GM12878 (cell line): Measurements from ENCODE around the gene SYS1. TPM values are rescaled to one million over a fixed set of nuclear protein-coding genes. Genes with fewer than 3 reads are reported as not detected.
A peak's percentile ranks its signal among the peaks of the same experiment; 100 is the strongest.

Experiments used
- ATAC-seq: fragments of 200-7000 bp; cut with Tn5 transposase; 3 replicates; pipeline ENCODE4 v1.9.1; 2020; ENCODE audit warnings: mild to moderate bottlenecking, moderate library complexity
- BruUV-seq: library from RNA; stranded (reverse); fragments of 400-500 nt; replicated peaks from 2 replicates; lab custom pipeline; 2021; lab: Mats Ljungman, UMichigan
- CTCF ChIA-PET: fragments of 300-600 bp; sonication (Branson Sonifier 250); formaldehyde crosslinking; extraction: SDS; loops from one replicate; lab custom pipeline; 2021; ENCODE audit warnings: inconsistent platforms; lab: Yijun Ruan, JAX
- POLR2A ChIA-PET: fragments of 350-600 bp; formaldehyde crosslinking; extraction: SDS; loops from one replicate; lab custom pipeline; 2021; ENCODE audit warnings: inconsistent platforms; lab: Charles Lee
- RAD21 ChIA-PET: fragments of 300-600 bp; sonication (Branson Sonifier 250); formaldehyde crosslinking; loops from one replicate; lab custom pipeline; 2023; ENCODE audit warnings: antibody characterized with exemption; ENCODE audit not compliant: unreplicated experiment; lab: Charles Lee
- SMC1A ChIA-PET: fragments of 300-600 bp; sonication (Branson Sonifier 250); formaldehyde crosslinking; loops from one replicate; lab custom pipeline; 2023; ENCODE audit not compliant: unreplicated experiment, uncharacterized antibody; lab: Charles Lee
- DNase-seq: peaks from one replicate; pipeline ENCODE4 v3.0.0-alpha.2; 2011; ENCODE audit warnings: low read depth, low spot score
- FAIRE-seq: peaks from 3 replicates; lab custom pipeline; 2011; peaks lifted over from hg19 to GRCh38; lab: Jason Lieb, UNC
- H2AFZ ChIP-seq: 2 replicates; pipeline ENCODE4 v1.6.0; 2011; ENCODE audit warnings: low read depth, low read length, control low read depth; ENCODE audit not compliant: control insufficient read depth
- H3K27ac ChIP-seq: 2 replicates; pipeline ENCODE4 v1.5.1; 2011; ENCODE audit warnings: control low read depth; ENCODE audit not compliant: control insufficient read depth, insufficient read depth
- H3K27me3 ChIP-seq, 2 experiments: replicated peaks in 1 of 2; 2 replicates each; pipeline versions ENCODE4 v1.6.0 to v1.6.1; 2011; ENCODE audit warnings: low read length in 1 of 2; ENCODE audit not compliant: control insufficient read depth in 2 of 2, insufficient read depth in 2 of 2
- H3K36me3 ChIP-seq, 2 experiments: 2 replicates each; pipeline ENCODE4 v1.5.1; 2011; ENCODE audit warnings: low read length in 1 of 2; ENCODE audit not compliant: control insufficient read depth in 2 of 2, insufficient read depth in 2 of 2
- H3K4me1 ChIP-seq: 2 replicates; pipeline ENCODE4 v1.6.1; 2011; ENCODE audit warnings: mild to moderate bottlenecking, low read length, moderate library complexity, mixed read lengths; ENCODE audit not compliant: control insufficient read depth, insufficient read depth
- H3K4me2 ChIP-seq: 2 replicates; pipeline ENCODE4 v1.6.0; 2011; ENCODE audit warnings: control low read depth; ENCODE audit not compliant: control insufficient read depth, insufficient read depth
- H3K4me3 ChIP-seq: fragments of 200-600 bp; sonication (generic); 2 replicates; pipeline ENCODE4 v1.5.1; 2016
- H3K79me2 ChIP-seq: 2 replicates; pipeline ENCODE4 v1.6.0; 2011; ENCODE audit warnings: low read length; ENCODE audit not compliant: control insufficient read depth, insufficient read depth
- H3K9ac ChIP-seq: 2 replicates; pipeline ENCODE4 v1.8.0; 2011; ENCODE audit warnings: low read length, control low read depth, mixed read lengths; ENCODE audit not compliant: control insufficient read depth, insufficient read depth
- H3K9me3 ChIP-seq: replicated peaks from 3 replicates; pipeline ENCODE4 v1.5.1; 2011; ENCODE audit warnings: mild to moderate bottlenecking, low read length; ENCODE audit not compliant: control insufficient read depth, insufficient read depth
- H4K20me1 ChIP-seq: 2 replicates; pipeline ENCODE4 v1.6.0; 2011; ENCODE audit not compliant: control insufficient read depth, insufficient read depth
- NBN ChIP-seq: fragments of 450-650 bp; IDR thresholded peaks from 2 replicates; pipeline ENCODE4 v1.6.1; 2016
- POLR2A ChIP-seq: IDR thresholded peaks from 2 replicates; pipeline ENCODE4 v1.6.1; 2011; ENCODE audit warnings: low read depth, mild to moderate bottlenecking, low read length
- RAD51 ChIP-seq: fragments of 450-650 bp; IDR thresholded peaks from 2 replicates; pipeline ENCODE4 v1.6.1; 2016; ENCODE audit warnings: moderate library complexity, mild to moderate bottlenecking, inconsistent platforms
- RELB ChIP-seq: fragments of 450-650 bp; IDR thresholded peaks from 2 replicates; pipeline ENCODE4 v1.6.1; 2017; ENCODE audit warnings: low read depth, mild to moderate bottlenecking, moderate library complexity
- SIN3A ChIP-seq: IDR thresholded peaks from 2 replicates; pipeline ENCODE4 v1.6.1; 2012; ENCODE audit warnings: low read depth, low read length, improper control_type of control experiment
- SIX5 ChIP-seq: IDR thresholded peaks from 2 replicates; pipeline ENCODE4 v1.6.1; 2011; ENCODE audit warnings: mild to moderate bottlenecking, low read depth, low read length, moderate library complexity; ENCODE audit not compliant: severe bottlenecking
- SREBF1 ChIP-seq: IDR thresholded peaks from 2 replicates; pipeline ENCODE4 v1.6.1; 2012; ENCODE audit warnings: mild to moderate bottlenecking, low read length
- SUPT20H ChIP-seq: IDR thresholded peaks from 2 replicates; pipeline ENCODE4 v1.6.1; 2011; ENCODE audit warnings: low read depth, mild to moderate bottlenecking, low read length, moderate library complexity, borderline replicate concordance; ENCODE audit not compliant: control insufficient read depth
- YY1 ChIP-seq: IDR thresholded peaks from 2 replicates; pipeline ENCODE4 v1.6.1; 2011; ENCODE audit warnings: low read depth, mild to moderate bottlenecking, low read length
- ZNF687 ChIP-seq: fragments of 450-650 bp; IDR thresholded peaks from 2 replicates; pipeline ENCODE4 v1.6.1; 2017; ENCODE audit warnings: mild to moderate bottlenecking, moderate library complexity
- WGBS: methylation state at CpG from one replicate; pipeline ENCODE4 v1.1.6; 2016; ENCODE audit warnings: low lambda C conversion rate; ENCODE audit not compliant: insufficient replicate concordance, insufficient coverage; ENCODE audit errors: missing lambda C conversion rate; 5-methylcytosine and 5-hydroxymethylcytosine counted together
- in situ Hi-C: fragments of 300-500 bp; cut with MboI; formaldehyde crosslinking; loops from 9 replicates; pipeline ENCODE4 v1.14.3; 2018; ENCODE audit warnings: mixed read lengths
- intact Hi-C: fragments of 100-400 bp; cut with micrococcal nuclease; formaldehyde crosslinking; loops from one replicate; pipeline ENCODE4 v1.14.2; 2022; ENCODE audit not compliant: unreplicated experiment
- polyA plus RNA-seq, 11 experiments: library from polyadenylated mRNA; depleted of rRNA in 4 of 11; unstranded in 6 of 11; stranded (reverse) in 5 of 11; fragments of >200 nt; fragmentation: Nextera tagmentation in 4 of 11; fragmentation: Illumina TruSeq in 1 of 11; extraction: Ambion mirVana in 4 of 11; extraction: Trizol in 1 of 11; gene quantifications; 1 replicate in 1 of 11; 2 replicates in 10 of 11; pipeline versions ENCODE4 v1.2.1 to v1.2.3, GENCODE V29; 2011 to 2016; ENCODE audit warnings: inconsistent platforms in 2 of 11, missing spikeins in 2 of 11, low read depth in 1 of 11
- total RNA-seq, 4 experiments: library from RNA; depleted of rRNA in 3 of 4; stranded (reverse); fragments of >200 nt in 3 of 4; fragmentation: Illumina TruSeq in 1 of 4; extraction: Trizol in 1 of 4; gene quantifications; 2 replicates each; pipeline versions ENCODE4 v1.2.1 to v1.2.3, GENCODE V29; 2013 to 2021
- TF ChIP-seq, protein P1 (sequence below): fragments of 450-650 bp; IDR thresholded peaks from 2 replicates; pipeline ENCODE4 v1.6.1; 2016; ENCODE audit warnings: mild to moderate bottlenecking, moderate library complexity, borderline replicate concordance
- TF ChIP-seq, protein P2 (sequence below): fragments of 450-650 bp; IDR thresholded peaks from 2 replicates; pipeline ENCODE4 v1.6.1; 2017; ENCODE audit warnings: borderline replicate concordance

The SYS1 gene
- total and polyA plus RNA-seq, 10 of the 15 experiments (the other 5 are each of a cell fraction or from before 2014, with no cell fraction given) = 5.1 to 22.6 (median 9.3) TPM

DNA sequence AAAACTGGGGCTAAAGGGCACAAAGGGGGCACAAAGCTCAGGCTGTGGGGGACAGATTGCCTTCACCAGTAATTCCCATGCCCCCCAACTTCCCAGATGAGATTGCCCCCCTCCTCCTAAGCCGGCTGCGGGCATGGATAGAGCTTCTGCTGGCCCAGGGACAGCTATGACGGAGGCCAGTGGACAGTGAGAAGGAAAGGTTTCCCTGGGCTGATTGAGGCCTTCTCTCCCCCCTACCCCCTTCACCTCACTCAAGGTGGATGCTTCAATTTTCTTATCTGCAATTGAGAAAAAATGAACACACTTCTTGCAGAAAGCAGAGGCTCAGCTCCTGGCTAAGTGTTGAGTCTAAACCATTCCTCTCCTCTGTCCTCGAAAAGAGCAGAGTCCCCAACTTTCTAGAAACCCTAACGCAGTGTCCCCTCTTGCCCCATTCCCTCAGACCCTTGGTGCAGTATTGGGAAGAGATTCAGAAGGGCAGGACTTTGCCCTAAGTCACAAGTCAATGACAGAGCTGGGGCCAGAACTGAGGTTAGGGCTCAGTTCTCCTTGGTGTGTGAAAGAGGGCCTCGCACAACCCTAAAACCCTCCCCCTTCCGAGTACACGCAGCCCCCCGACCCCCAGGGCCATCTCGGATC lies 15.5 kb upstream of the SYS1 start:
- ChIA-PET POLR2A (interaction anchor here (1.3 to 1.7 kb wide), 3 partner anchors 11 to 21 kb away, joined by 4 to 8 read pairs (median 7); no protein-coding TSS in a partner anchor), RAD21 (interaction anchor here (0.7 to 1.7 kb wide), 4 partner anchors 12 to 22 kb away, joined by 3 to 5 read pairs (median 4); partner anchors contain the start of gene SYS1), CTCF (interaction anchor here (0.6 to 3.8 kb wide), 10 partner anchors 12 to 622 kb away, joined by 3 to 13 read pairs (median 3); no protein-coding TSS in a partner anchor), SMC1A (interaction anchor here (0.8 to 1.8 kb wide), 7 partner anchors 8 to 88 kb away, joined by 3 to 9 read pairs (median 4); partner anchors contain the start of gene SYS1)
- H3K27me3 ChIP-seq = 0 out of 4 replicates have a peak, but pooled peaks cover 0 to 6% of the 10 kb centered on the region in 2 experiments
- DNase-seq = no peak
- no peaks in the 10 kb centered on the region for H3K79me2 ChIP-seq
- no peak overlapping the region for H3K27ac ChIP-seq
- H2AFZ ChIP-seq = no peak overlapping the region
- FAIRE-seq = no peak
- peak overlapping the region; percentile 81; the same call in 1 of the 2 replicates for H3K4me2 ChIP-seq
- no peaks in the 10 kb centered on the region for H3K36me3 ChIP-seq
- intact Hi-C loops = no loop called here
- H3K4me1 ChIP-seq = peaks cover 6% of the 10 kb centered on the region
- TSS peak; percentile 72 for BruUV-seq
- no peak overlapping the region for H3K9ac ChIP-seq
- in situ Hi-C loops = no loop called here
- H3K4me3 ChIP-seq = peak overlapping the region; percentile 49; the same call in 1 of the 2 replicates
- peak; percentile 53 for ATAC-seq
- no peaks in the 10 kb centered on the region for H3K9me3 ChIP-seq
- WGBS = 45% methylated on average over 9 of the region's 10 CpGs
- H4K20me1 ChIP-seq = peaks cover 2% of the 10 kb centered on the region; the same call in 1 of the 2 replicates
- TF ChIP-seq SUPT20H (no peak), POLR2A (no peak), RELB (no peak), SIX5 (no peak), ZNF687 (no peak), NBN (no peak), SIN3A (no peak), RAD51 (no peak), SREBF1 (no peak), YY1 (no peak)
- TF ChIP-seq, protein P1, sequence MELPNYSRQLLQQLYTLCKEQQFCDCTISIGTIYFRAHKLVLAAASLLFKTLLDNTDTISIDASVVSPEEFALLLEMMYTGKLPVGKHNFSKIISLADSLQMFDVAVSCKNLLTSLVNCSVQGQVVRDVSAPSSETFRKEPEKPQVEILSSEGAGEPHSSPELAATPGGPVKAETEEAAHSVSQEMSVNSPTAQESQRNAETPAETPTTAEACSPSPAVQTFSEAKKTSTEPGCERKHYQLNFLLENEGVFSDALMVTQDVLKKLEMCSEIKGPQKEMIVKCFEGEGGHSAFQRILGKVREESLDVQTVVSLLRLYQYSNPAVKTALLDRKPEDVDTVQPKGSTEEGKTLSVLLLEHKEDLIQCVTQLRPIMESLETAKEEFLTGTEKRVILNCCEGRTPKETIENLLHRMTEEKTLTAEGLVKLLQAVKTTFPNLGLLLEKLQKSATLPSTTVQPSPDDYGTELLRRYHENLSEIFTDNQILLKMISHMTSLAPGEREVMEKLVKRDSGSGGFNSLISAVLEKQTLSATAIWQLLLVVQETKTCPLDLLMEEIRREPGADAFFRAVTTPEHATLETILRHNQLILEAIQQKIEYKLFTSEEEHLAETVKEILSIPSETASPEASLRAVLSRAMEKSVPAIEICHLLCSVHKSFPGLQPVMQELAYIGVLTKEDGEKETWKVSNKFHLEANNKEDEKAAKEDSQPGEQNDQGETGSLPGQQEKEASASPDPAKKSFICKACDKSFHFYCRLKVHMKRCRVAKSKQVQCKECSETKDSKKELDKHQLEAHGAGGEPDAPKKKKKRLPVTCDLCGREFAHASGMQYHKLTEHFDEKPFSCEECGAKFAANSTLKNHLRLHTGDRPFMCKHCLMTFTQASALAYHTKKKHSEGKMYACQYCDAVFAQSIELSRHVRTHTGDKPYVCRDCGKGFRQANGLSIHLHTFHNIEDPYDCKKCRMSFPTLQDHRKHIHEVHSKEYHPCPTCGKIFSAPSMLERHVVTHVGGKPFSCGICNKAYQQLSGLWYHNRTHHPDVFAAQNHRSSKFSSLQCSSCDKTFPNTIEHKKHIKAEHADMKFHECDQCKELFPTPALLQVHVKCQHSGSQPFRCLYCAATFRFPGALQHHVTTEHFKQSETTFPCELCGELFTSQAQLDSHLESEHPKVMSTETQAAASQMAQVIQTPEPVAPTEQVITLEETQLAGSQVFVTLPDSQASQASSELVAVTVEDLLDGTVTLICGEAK = no peak
- TF ChIP-seq, protein P2, sequence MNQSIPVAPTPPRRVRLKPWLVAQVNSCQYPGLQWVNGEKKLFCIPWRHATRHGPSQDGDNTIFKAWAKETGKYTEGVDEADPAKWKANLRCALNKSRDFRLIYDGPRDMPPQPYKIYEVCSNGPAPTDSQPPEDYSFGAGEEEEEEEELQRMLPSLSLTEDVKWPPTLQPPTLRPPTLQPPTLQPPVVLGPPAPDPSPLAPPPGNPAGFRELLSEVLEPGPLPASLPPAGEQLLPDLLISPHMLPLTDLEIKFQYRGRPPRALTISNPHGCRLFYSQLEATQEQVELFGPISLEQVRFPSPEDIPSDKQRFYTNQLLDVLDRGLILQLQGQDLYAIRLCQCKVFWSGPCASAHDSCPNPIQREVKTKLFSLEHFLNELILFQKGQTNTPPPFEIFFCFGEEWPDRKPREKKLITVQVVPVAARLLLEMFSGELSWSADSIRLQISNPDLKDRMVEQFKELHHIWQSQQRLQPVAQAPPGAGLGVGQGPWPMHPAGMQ = no peak
